Thoracic aorta (tissue), 2 donors: ENCODE measurements around the gene MCF2L. TPM values are rescaled to one million over a fixed set of nuclear protein-coding genes. Genes with fewer than 3 reads are reported as not detected.

Experiments used
- ATAC-seq: fragments of 150-250 bp; one replicate; pipeline ENCODE4 v1.8.0; 2017; ENCODE audit warnings: low read depth; ENCODE audit not compliant: insufficient number of reproducible peaks, low FRiP score
- DNase-seq: peaks from one replicate; pipeline ENCODE4 v3.0.0-alpha.2; 2020; ENCODE audit warnings: low spot score
- H3K27ac ChIP-seq, 2 donors: fragments of 200-600 bp; sonication (generic); 1 replicate in 1 of 2; 2 replicates in 1 of 2; pipeline ENCODE4 v1.5.1; 2016; ENCODE audit warnings: mild to moderate bottlenecking in 2 of 2, moderate library complexity in 2 of 2
- H3K27me3 ChIP-seq: fragments of 200-600 bp; sonication (generic); replicated peaks from 2 replicates; pipeline ENCODE4 v1.6.0; 2016; ENCODE audit warnings: mild to moderate bottlenecking; ENCODE audit not compliant: insufficient read depth
- H3K36me3 ChIP-seq: fragments of 200-600 bp; sonication (generic); one replicate; pipeline ENCODE4 v1.5.1; 2016
- H3K4me1 ChIP-seq, 2 donors: fragments of 200-600 bp; sonication (generic); 1 replicate in 1 of 2; 2 replicates in 1 of 2; pipeline versions ENCODE4 v1.5.1 to v1.6.0; 2016; ENCODE audit warnings: low read depth in 2 of 2, mild to moderate bottlenecking in 1 of 2; ENCODE audit not compliant: control insufficient read depth in 1 of 2
- H3K4me3 ChIP-seq: fragments of 200-600 bp; sonication (generic); 2 replicates; pipeline ENCODE4 v1.5.1; 2016; ENCODE audit warnings: mild to moderate bottlenecking
- H3K9me3 ChIP-seq: fragments of 200-600 bp; sonication (generic); 2 replicates; pipeline ENCODE4 v1.5.1; 2016
- CTCF ChIP-seq: fragments of 200-600 bp; sonication (generic); IDR thresholded peaks from one replicate; pipeline ENCODE4 v1.5.1; 2019; ENCODE audit warnings: antibody characterized with exemption
- total RNA-seq, 2 donors: library from RNA; depleted of rRNA; stranded (reverse); fragments of >200 nt; gene quantifications; one replicate each; pipeline versions ENCODE4 v1.1.0 to v1.2.3, GENCODE V29; 2016

MCF2L gene
- total RNA-seq, 2 donors from 2014 or later: 34.9 to 49.2 TPM

DNA sequence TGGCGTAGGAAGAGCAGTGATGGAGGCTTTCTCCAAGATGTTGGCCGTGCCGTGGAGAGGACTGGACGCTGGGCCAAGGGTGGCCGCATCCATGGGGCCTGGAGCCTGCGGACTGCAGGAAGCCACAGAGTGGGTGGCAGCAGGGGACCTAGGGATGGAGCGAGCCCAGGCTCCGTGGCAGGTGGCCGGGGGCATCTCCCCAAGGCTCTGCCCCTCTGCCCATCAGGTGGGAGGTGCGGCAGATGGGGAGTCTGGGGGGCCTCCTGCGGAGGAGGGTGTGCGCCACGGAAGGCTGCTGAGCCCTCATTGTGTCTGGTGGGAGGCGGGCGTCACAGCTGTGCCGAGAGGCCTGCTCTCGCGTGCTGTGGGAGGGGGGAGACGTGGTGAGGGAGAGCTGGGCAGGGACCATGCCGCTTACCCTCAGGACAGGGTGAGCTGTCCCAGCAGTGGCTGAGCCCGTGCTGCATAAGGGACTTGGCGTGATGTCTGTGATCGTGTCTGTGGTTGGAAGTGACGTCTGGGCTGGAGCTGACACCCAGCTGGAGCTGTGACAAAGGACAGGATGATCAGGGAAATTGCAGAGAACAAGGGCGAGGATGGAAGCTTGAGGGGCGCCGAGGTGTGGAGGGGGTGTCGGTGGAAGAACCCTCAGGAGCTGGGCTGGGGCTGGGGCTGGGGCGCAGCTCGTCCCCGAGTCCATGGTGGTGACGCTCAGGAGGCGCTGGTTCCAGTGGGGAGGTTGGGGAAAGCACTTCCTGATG, 13.4 kb downstream of the MCF2L start:
- no peak for ATAC-seq
- no peaks in the 10 kb centered on the region for H3K4me1 ChIP-seq
- H3K27me3 ChIP-seq: no peaks in the 10 kb centered on the region
- no peaks in the 10 kb centered on the region for H3K9me3 ChIP-seq
- no peaks in the 10 kb centered on the region for H3K36me3 ChIP-seq
- H3K4me3 ChIP-seq: no peak overlapping the region
- DNase-seq: no peak
- TF ChIP-seq CTCF: no peak
- no peak overlapping the region for H3K27ac ChIP-seq

DNA sequence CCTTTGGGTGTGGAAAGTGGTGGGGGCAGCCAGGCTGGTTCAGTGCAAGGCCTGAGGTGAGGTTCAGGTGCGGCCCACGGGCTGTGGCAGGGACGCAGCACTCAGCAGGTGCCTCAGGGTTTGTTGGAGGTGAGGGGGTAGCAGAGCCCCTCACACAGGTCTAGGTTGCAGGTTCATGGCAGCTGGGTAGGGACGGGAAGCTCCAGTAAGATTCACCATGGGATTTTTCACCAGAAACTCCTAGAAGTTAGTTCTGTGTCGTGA, 14.0 kb downstream of the MCF2L start:
- DNase-seq: no peak
- Histone ChIP-seq H3K36me3 (no peaks in the 10 kb centered on the region), H3K4me3 (no peak overlapping the region), H3K9me3 (no peaks in the 10 kb centered on the region), H3K27ac (no peak overlapping the region), H3K4me1 (no peaks in the 10 kb centered on the region), H3K27me3 (no peaks in the 10 kb centered on the region)
- no peak for TF ChIP-seq CTCF
- no peak for ATAC-seq

GRCh38 chr13:112983428-112984196, 14.6 kb downstream of the MCF2L start:
- TF ChIP-seq CTCF: no peak
- H3K4me3 ChIP-seq: no peak overlapping the region
- ATAC-seq: no peak
- DNase-seq: no peak
- H3K9me3 ChIP-seq: no peaks in the 10 kb centered on the region
- no peak overlapping the region for H3K27ac ChIP-seq
- H3K36me3 ChIP-seq: no peaks in the 10 kb centered on the region
- H3K4me1 ChIP-seq: no peaks in the 10 kb centered on the region
- H3K27me3 ChIP-seq: no peaks in the 10 kb centered on the region

DNA sequence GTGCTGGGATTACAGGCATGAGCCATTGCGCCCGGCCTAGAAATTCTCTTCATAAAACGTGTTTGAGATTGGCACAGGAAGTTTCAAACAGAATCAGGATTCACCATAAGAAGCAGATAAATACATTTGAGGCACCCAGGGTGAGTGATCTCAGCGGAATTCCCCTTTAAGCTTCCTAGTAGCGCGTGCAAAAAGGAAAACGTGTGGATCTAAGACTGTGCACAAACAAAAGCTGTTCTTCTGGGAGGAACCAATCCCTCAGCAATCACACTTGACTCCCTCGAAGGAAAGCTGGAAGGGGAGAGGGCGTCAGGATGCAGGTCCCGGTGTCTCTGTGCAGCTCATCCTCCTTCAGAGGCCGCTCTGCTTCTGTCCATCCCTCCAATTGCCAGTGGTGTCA, 15.5 kb downstream of the MCF2L start:
- Histone ChIP-seq H3K36me3 (no peaks in the 10 kb centered on the region), H3K27ac (no peak overlapping the region), H3K4me3 (no peak overlapping the region), H3K27me3 (no peaks in the 10 kb centered on the region), H3K4me1 (no peaks in the 10 kb centered on the region), H3K9me3 (no peaks in the 10 kb centered on the region)
- DNase-seq: no peak
- ATAC-seq: no peak
- TF ChIP-seq CTCF: no peak

DNA sequence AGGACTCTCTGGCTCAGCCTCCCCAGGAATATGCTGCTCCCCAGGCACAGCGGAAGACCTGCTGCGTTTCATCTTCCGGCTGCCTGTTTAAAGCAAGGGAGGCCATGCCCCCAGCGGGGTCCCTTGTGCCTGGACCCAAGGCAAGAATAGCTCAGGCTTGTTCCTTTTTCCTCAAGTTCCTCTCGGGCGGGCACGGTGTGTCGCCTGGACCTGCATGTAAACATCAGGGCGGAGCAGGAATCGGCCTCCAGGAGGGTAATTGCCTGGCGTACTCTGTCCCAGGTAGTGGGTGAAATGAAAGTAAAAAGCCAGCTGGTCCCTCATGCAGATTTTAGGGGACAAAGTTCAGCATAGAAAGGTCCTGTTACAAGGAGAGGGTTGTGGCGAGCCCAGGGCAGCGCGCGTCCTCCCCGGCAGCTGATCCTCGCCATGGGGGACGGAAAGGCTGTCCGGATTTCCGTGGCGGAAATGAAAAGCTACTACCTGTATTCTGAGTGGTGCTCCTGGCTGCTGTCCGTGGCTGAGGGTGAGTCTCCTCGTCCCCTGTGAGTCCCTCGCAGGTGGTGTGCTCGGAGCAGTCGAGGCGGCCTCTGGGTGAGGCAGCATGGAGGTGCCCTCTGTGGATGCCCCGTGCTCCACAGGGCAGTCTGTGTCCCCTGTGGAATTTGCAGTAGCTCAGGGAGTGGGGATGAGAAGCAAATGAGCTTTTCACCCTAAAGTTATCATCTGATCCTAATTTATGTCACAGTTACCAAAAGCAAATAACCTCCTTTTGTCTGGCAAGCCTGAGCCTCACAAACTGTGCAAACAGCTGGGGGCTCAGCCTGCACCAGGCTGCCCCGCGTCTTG, 16.2 kb downstream of the MCF2L start:
- no peaks in the 10 kb centered on the region for H3K9me3 ChIP-seq
- no peaks in the 10 kb centered on the region for H3K36me3 ChIP-seq
- ATAC-seq (no peak), DNase-seq (no peak)
- no peaks in the 10 kb centered on the region for H3K27me3 ChIP-seq
- no peaks in the 10 kb centered on the region for H3K4me1 ChIP-seq
- H3K27ac ChIP-seq: no peak overlapping the region
- no peak for TF ChIP-seq CTCF
- H3K4me3 ChIP-seq: no peak overlapping the region
